ENCODE measurements around the gene PNPT1. TPM values are rescaled to one million over a fixed set of nuclear protein-coding genes. Genes with fewer than 3 reads are reported as not detected.
A peak's percentile ranks its signal among the peaks of the same experiment; 100 is the strongest.
"Not testable (repeated sequence)": the region's sequence is repeated elsewhere in the genome, so short reads cannot be mapped to it uniquely, and the experiment has no call there.

The PNPT1 gene
- 10 to 100 TPM; 19.1 to 48.2 (median 29.2) TPM for total RNA-seq

- peak within 1 kb of the TSS in 1 of 2 donors; percentile 50 for H3K27ac ChIP-seq
- ATAC-seq (replicated peaks in 6 of 8) = peak; percentile 98 to 100 (median 100)
- peak within 1 kb of the TSS; percentile 54 to 99 (median 72) for H3K4me3 ChIP-seq
- peaks cover 3% of the 10 kb centered on the region in 2 donors for H3K4me1 ChIP-seq (replicated peaks in 1 of 2)
- WGBS, 10 experiments = 0 to 3% (median 0%) methylated on average over 1 to 22 of the region's 56 CpGs
- in situ Hi-C loops (cut with MboI; ENCODE audit: low pct_unique_long_range_greater_than_20kb in 2 of 9, low sequenced_read_pairs in 9 of 9, unreplicated experiment in 9 of 9) = no loop called here
These were observed at the start of gene PNPT1 for GRCh38 chr2:55693181-55694125. Gene PNPT1, minus strand, starts transcription at chr2:55693844. Its CDS starts 21 bp downstream, at chr2:55693823.

- no peaks in the 10 kb centered on the region for H3K4me1 ChIP-seq (replicated peaks in 1 of 2)
- WGBS, 10 experiments = 47 to 100% (median 86%) methylated on average over 1 to 3 of the region's 3 CpGs
- ATAC-seq (replicated peaks in 6 of 8) = no peak
- in situ Hi-C loops (cut with MboI; ENCODE audit: low pct_unique_long_range_greater_than_20kb in 2 of 9, low sequenced_read_pairs in 9 of 9, unreplicated experiment in 9 of 9) = no loop called here
- no peak overlapping the region for H3K4me3 ChIP-seq
- H3K27ac ChIP-seq = no peak overlapping the region
These were observed 49.4 kb upstream of the PNPT1 start for GRCh38 chr2:55742996-55743395.

GRCh38 chr2:55736019-55736536, 42.4 kb upstream of the PNPT1 start:
- in situ Hi-C loops (cut with MboI; ENCODE audit: low pct_unique_long_range_greater_than_20kb in 2 of 9, low sequenced_read_pairs in 9 of 9, unreplicated experiment in 9 of 9); H3K27ac ChIP-seq; H3K4me1 ChIP-seq (replicated peaks in 1 of 2); ATAC-seq (replicated peaks in 6 of 8); H3K4me3 ChIP-seq: not testable (repeated sequence)
- 75 to 96% (median 89%) methylated on average over 1 to 4 of the region's 5 CpGs; no CpG with 5 or more reads in 1 of the 10 experiments for WGBS, 10 experiments

- no peak for ATAC-seq (replicated peaks in 6 of 8)
- no peak overlapping the region for H3K4me3 ChIP-seq
- WGBS, 10 experiments = 60 to 100% (median 100%) methylated on average over 1 of the region's 1 CpG; no CpG with 5 or more reads in 1 of the 10 experiments
- no peak overlapping the region for H3K27ac ChIP-seq
- no peaks in the 10 kb centered on the region for H3K4me1 ChIP-seq (replicated peaks in 1 of 2)
- in situ Hi-C loops (cut with MboI; ENCODE audit: low pct_unique_long_range_greater_than_20kb in 2 of 9, low sequenced_read_pairs in 9 of 9, unreplicated experiment in 9 of 9) = no loop called here
These were observed 41.1 kb upstream of the PNPT1 start for GRCh38 chr2:55734726-55735125.

- 0 to 50% (median 8%) methylated on average over 1 of the region's 1 CpG; no CpG with 5 or more reads in 3 of the 10 experiments for WGBS, 10 experiments
- Histone ChIP-seq H3K27ac (no peak overlapping the region), H3K4me3 (no peak overlapping the region), H3K4me1 (replicated peaks in 1 of 2) (no peaks in the 10 kb centered on the region)
- in situ Hi-C loops (cut with MboI; ENCODE audit: low pct_unique_long_range_greater_than_20kb in 2 of 9, low sequenced_read_pairs in 9 of 9, unreplicated experiment in 9 of 9) = no loop called here
- ATAC-seq (replicated peaks in 6 of 8) = peak in 2 of 8 experiments; percentile 26 to 57
These were observed 39.7 kb upstream of the PNPT1 start for GRCh38 chr2:55733335-55733734.

- in situ Hi-C loops (cut with MboI; ENCODE audit: low pct_unique_long_range_greater_than_20kb in 2 of 9, low sequenced_read_pairs in 9 of 9, unreplicated experiment in 9 of 9) = no loop called here
- no peak for ATAC-seq (replicated peaks in 6 of 8)
- no peak overlapping the region for H3K4me3 ChIP-seq
- no peaks in the 10 kb centered on the region for H3K4me1 ChIP-seq (replicated peaks in 1 of 2)
- H3K27ac ChIP-seq = no peak overlapping the region
- WGBS, 10 experiments = 3 to 95% (median 89%) methylated on average over 2 to 4 of the region's 4 CpGs; no CpG with 5 or more reads in 1 of the 10 experiments
These were observed 39.2 kb upstream of the PNPT1 start for GRCh38 chr2:55732854-55733253.

GRCh38 chr2:55729136-55729685, 35.6 kb upstream of the PNPT1 start:
- in situ Hi-C loops (cut with MboI; ENCODE audit: low pct_unique_long_range_greater_than_20kb in 2 of 9, low sequenced_read_pairs in 9 of 9, unreplicated experiment in 9 of 9) = no loop called here
- H3K27ac ChIP-seq = no peak overlapping the region
- no peaks in the 10 kb centered on the region for H3K4me1 ChIP-seq (replicated peaks in 1 of 2)
- no peak overlapping the region for H3K4me3 ChIP-seq
- no peak for ATAC-seq (replicated peaks in 6 of 8)
- WGBS, 10 experiments = 0 to 85% (median 47%) methylated on average over 1 of the region's 1 CpG; no CpG with 5 or more reads in 2 of the 10 experiments

GRCh38 chr2:55721596-55722215, 28.1 kb upstream of the PNPT1 start:
- Histone ChIP-seq H3K27ac (no peak overlapping the region), H3K4me3 (no peak overlapping the region), H3K4me1 (replicated peaks in 1 of 2) (no peaks in the 10 kb centered on the region)
- 24 to 100% (median 73%) methylated on average over 1 to 5 of the region's 5 CpGs for WGBS, 10 experiments
- ATAC-seq (replicated peaks in 6 of 8) = no peak
- in situ Hi-C loops (cut with MboI; ENCODE audit: low pct_unique_long_range_greater_than_20kb in 2 of 9, low sequenced_read_pairs in 9 of 9, unreplicated experiment in 9 of 9) = loop anchor here in 8 of 9 experiments (25.0 kb wide), 3 partner anchors 291 to 416 kb away; no protein-coding TSS in a partner anchor

GRCh38 chr2:55720417-55720816, 26.8 kb upstream of the PNPT1 start:
- in situ Hi-C loops (cut with MboI; ENCODE audit: low pct_unique_long_range_greater_than_20kb in 2 of 9, low sequenced_read_pairs in 9 of 9, unreplicated experiment in 9 of 9) = loop anchor here in 8 of 9 experiments (25.0 kb wide), 3 partner anchors 292 to 417 kb away; no protein-coding TSS in a partner anchor
- no peak overlapping the region for H3K27ac ChIP-seq
- 58 to 100% (median 90%) methylated on average over 1 to 11 of the region's 11 CpGs for WGBS, 10 experiments
- no peaks in the 10 kb centered on the region for H3K4me1 ChIP-seq (replicated peaks in 1 of 2)
- ATAC-seq (replicated peaks in 6 of 8) = no peak
- H3K4me3 ChIP-seq = no peak overlapping the region

- Histone ChIP-seq H3K4me3 (no peak overlapping the region), H3K27ac (no peak overlapping the region), H3K4me1 (replicated peaks in 1 of 2) (no peaks in the 10 kb centered on the region)
- WGBS, 10 experiments = 83 to 100% (median 90%) methylated on average over 1 of the region's 1 CpG; no CpG with 5 or more reads in 1 of the 10 experiments
- in situ Hi-C loops (cut with MboI; ENCODE audit: low pct_unique_long_range_greater_than_20kb in 2 of 9, low sequenced_read_pairs in 9 of 9, unreplicated experiment in 9 of 9) = loop anchor here (10.0 to 25.0 kb wide), 5 partner anchors 292 to 417 kb away; no protein-coding TSS in a partner anchor
- no peak for ATAC-seq (replicated peaks in 6 of 8)
These were observed 26.2 kb upstream of the PNPT1 start for GRCh38 chr2:55719852-55720251.

GRCh38 chr2:55718165-55719008, 24.7 kb upstream of the PNPT1 start:
- in situ Hi-C loops (cut with MboI; ENCODE audit: low pct_unique_long_range_greater_than_20kb in 2 of 9, low sequenced_read_pairs in 9 of 9, unreplicated experiment in 9 of 9) = loop anchor here (10.0 to 25.0 kb wide), 5 partner anchors 294 to 419 kb away; no protein-coding TSS in a partner anchor
- peak in 5 of 8 experiments; percentile 38 to 77 (median 66) for ATAC-seq (replicated peaks in 6 of 8)
- H3K4me3 ChIP-seq = no peak overlapping the region
- no peak overlapping the region for H3K27ac ChIP-seq
- no peaks in the 10 kb centered on the region for H3K4me1 ChIP-seq (replicated peaks in 1 of 2)
- 0 to 37% (median 0%) methylated on average over 1 to 10 of the region's 11 CpGs for WGBS, 10 experiments

GRCh38 chr2:55715626-55716025, 22.0 kb upstream of the PNPT1 start:
- in situ Hi-C loops (cut with MboI; ENCODE audit: low pct_unique_long_range_greater_than_20kb in 2 of 9, low sequenced_read_pairs in 9 of 9, unreplicated experiment in 9 of 9) = loop anchor here (10.0 to 25.0 kb wide), 5 partner anchors 297 to 422 kb away; no protein-coding TSS in a partner anchor
- Histone ChIP-seq H3K4me3 (no peak overlapping the region), H3K27ac (no peak overlapping the region), H3K4me1 (replicated peaks in 1 of 2) (no peaks in the 10 kb centered on the region)
- 58 to 81% (median 73%) methylated on average over 1 to 3 of the region's 4 CpGs; no CpG with 5 or more reads in 6 of the 10 experiments for WGBS, 10 experiments
- no peak for ATAC-seq (replicated peaks in 6 of 8)
